ENCODE results near the gene CFAP68. TPM values are rescaled to one million over a fixed set of nuclear protein-coding genes. Genes with fewer than 3 reads are reported as not detected.
A peak's percentile ranks its signal among the peaks of the same experiment; 100 is the strongest.

CFAP68 gene
- total and polyA plus RNA-seq, 9 of the 15 experiments (the other 6 are each of a cell fraction or from before 2014, with no cell fraction given), result 22.8 to 72.3 (median 52.5) TPM

- Histone ChIP-seq H3K9me1 (ENCODE audit: control insufficient read depth, insufficient read depth, low read length) (no peaks in the 10 kb centered on the region), H4K20me1 (replicated peaks; ENCODE audit: control insufficient read depth, insufficient read depth, low read length) (no peaks in the 10 kb centered on the region), H3K27me3 (ENCODE audit: control insufficient read depth in 2 of 2, insufficient read depth in 2 of 2, low read length in 2 of 2) (no peaks in the 10 kb centered on the region), H3K27ac (ENCODE audit: extremely low read depth, low read depth, low read length) (peak overlapping the region; percentile 71), H3K9me3 (replicated peaks; ENCODE audit: control insufficient read depth, insufficient read depth, low read depth, low read length) (no peaks in the 10 kb centered on the region), H3K4me3 (peak overlapping the region; percentile 83), H2AFZ (ENCODE audit: low read depth, low read length) (peak overlapping the region; percentile 93), H3K4me2 (ENCODE audit: insufficient read depth, low read length) (peak overlapping the region; percentile 91), H3K9ac (ENCODE audit: insufficient read depth in 1 of 2, low read depth in 2 of 2, low read length in 2 of 2) (peak overlapping the region; percentile 75 to 94; a peak in 3 of 4 replicates), H3K36me3 (ENCODE audit: control insufficient read depth, insufficient read depth, low read length) (peaks cover 32% of the 10 kb centered on the region), H3K79me2 (ENCODE audit: control insufficient read depth, insufficient read depth, low read length) (peaks cover 10% of the 10 kb centered on the region; the same call in 2 of the 3 replicates), H3K4me1 (replicated peaks in 1 of 2; ENCODE audit: control insufficient read depth in 2 of 2, insufficient read depth in 2 of 2, low read length in 2 of 2) (peaks cover 3 to 4% of the 10 kb centered on the region in 2 experiments; a peak in 2 of 5 replicates)
- peak; percentile 4; the same call in 2 of the 3 replicates for ATAC-seq
- FAIRE-seq, result no peak
- ChIA-PET POLR2A (interaction anchor here (0.6 to 2.7 kb wide), 10 partner anchors 9 to 277 kb away, joined by 3 to 18 read pairs (median 4); no protein-coding TSS in a partner anchor), CTCF (ENCODE audit: low intra/inter-chr PET ratio) (no interaction called here)
- in situ Hi-C loops (cut with MboI) (no loop called here), intact Hi-C loops (cut with micrococcal nuclease) (no loop called here)
- BruUV-seq (replicated peaks), result TSS peak; percentile 35
- no peak for DNase-seq (ENCODE audit: extremely low read depth in 1 of 4, low spot score in 3 of 4)
- TF ChIP-seq, protein P1, sequence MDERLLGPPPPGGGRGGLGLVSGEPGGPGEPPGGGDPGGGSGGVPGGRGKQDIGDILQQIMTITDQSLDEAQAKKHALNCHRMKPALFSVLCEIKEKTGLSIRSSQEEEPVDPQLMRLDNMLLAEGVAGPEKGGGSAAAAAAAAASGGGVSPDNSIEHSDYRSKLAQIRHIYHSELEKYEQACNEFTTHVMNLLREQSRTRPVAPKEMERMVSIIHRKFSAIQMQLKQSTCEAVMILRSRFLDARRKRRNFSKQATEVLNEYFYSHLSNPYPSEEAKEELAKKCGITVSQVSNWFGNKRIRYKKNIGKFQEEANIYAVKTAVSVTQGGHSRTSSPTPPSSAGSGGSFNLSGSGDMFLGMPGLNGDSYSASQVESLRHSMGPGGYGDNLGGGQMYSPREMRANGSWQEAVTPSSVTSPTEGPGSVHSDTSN (CRISPR knock-in tag; IDR thresholded peaks at IDR 0.05; ENCODE audit: low read depth), result no peak
- TF ChIP-seq, protein P1 (tag; conservative IDR thresholded peaks at IDR 0.05; ENCODE audit: low read depth), result peak; percentile 67
- TF ChIP-seq PML (IDR thresholded peaks at IDR 0.05; ENCODE audit: low read length), result no peak
- no peak for TF ChIP-seq BACH1 (tag; IDR thresholded peaks at IDR 0.05)
- TF ChIP-seq HDAC3 (IDR thresholded peaks at IDR 0.05; ENCODE audit: borderline replicate concordance, partially characterized antibody), result no peak
- no peak for TF ChIP-seq NCOA4 (IDR thresholded peaks at IDR 0.05; ENCODE audit: partially characterized antibody)
- TF ChIP-seq FOXP4 (CRISPR knock-in tag; IDR thresholded peaks at IDR 0.05; ENCODE audit: borderline replicate concordance), result no peak
- no peak for TF ChIP-seq NR2C2 (CRISPR knock-in tag; IDR thresholded peaks at IDR 0.05)
- no peak for TF ChIP-seq NR2C2 (tag; IDR thresholded peaks at IDR 0.05)
- TF ChIP-seq IRF9 (tag; IDR thresholded peaks at IDR 0.05), result no peak
- TF ChIP-seq CTBP1 (IDR thresholded peaks at IDR 0.05; ENCODE audit: borderline replicate concordance), result no peak
- TF ChIP-seq HDAC2 (IDR thresholded peaks at IDR 0.05), result 0 out of 2 replicates have a peak, but pooled peaks have one; percentile 46
- TF ChIP-seq CCNT2 (IDR thresholded peaks at IDR 0.05; ENCODE audit: borderline replicate concordance, extremely low read depth, insufficient read length, low read depth, low read length), result no peak
- TF ChIP-seq CC2D1A (IDR thresholded peaks at IDR 0.05), result no peak
- no peak for TF ChIP-seq SRSF7 (optimal IDR thresholded peaks at IDR 0.05; ENCODE audit: low read depth, low read length)
- TF ChIP-seq HDGF (IDR thresholded peaks at IDR 0.05), result peak; percentile 61; the same call in 1 of the 2 replicates
- TF ChIP-seq NCOA1 (IDR thresholded peaks at IDR 0.05; ENCODE audit: low read depth), result no peak
These were observed 8.8 kb upstream of the CFAP68 start for GRCh38 chr11:111870522-111870885.
